Measurements from ENCODE around the gene LIG1.
A peak's percentile ranks its signal among the peaks of the same experiment; 100 is the strongest.

Gene LIG1

GRCh38 chr19:48176226-48176625, 6.1 kb upstream of the LIG1 start:
- no peak for TF ChIP-seq CTCF (IDR thresholded peaks at IDR 0.05; ENCODE audit: low read depth, low read length, missing control alignments)
- Histone ChIP-seq H3K4me3 (ENCODE audit: low read depth, low read length) (no peak overlapping the region), H3K36me3 (replicated peaks) (no peaks in the 10 kb centered on the region), H3K27me3 (replicated peaks) (no peaks in the 10 kb centered on the region), H3K27ac (no peak overlapping the region)
- DNase-seq, result no peak
- in situ Hi-C loops (cut with HindIII; ENCODE audit: low pct_ligation_motif_present, low sequenced_read_pairs), result no loop called here

GRCh38 chr19:48175578-48175977, 5.4 kb upstream of the LIG1 start:
- Histone ChIP-seq H3K27ac (no peak overlapping the region), H3K4me3 (ENCODE audit: low read depth, low read length) (no peak overlapping the region)
- in situ Hi-C loops (cut with HindIII; ENCODE audit: low pct_ligation_motif_present, low sequenced_read_pairs), result no loop called here

GRCh38 chr19:48174445-48175030, 4.4 kb upstream of the LIG1 start:
- Histone ChIP-seq H3K27me3 (replicated peaks) (no peaks in the 10 kb centered on the region), H3K27ac (no peak overlapping the region), H3K4me3 (ENCODE audit: low read depth, low read length) (no peak overlapping the region), H3K36me3 (replicated peaks) (no peaks in the 10 kb centered on the region)
- in situ Hi-C loops (cut with HindIII; ENCODE audit: low pct_ligation_motif_present, low sequenced_read_pairs), result no loop called here
- TF ChIP-seq CTCF (IDR thresholded peaks at IDR 0.05; ENCODE audit: low read depth, low read length, missing control alignments), result no peak
- DNase-seq, result no peak

More at GRCh38 chr19:48175578-48175977, 5.4 kb upstream of the LIG1 start:
- Histone ChIP-seq H3K36me3 (replicated peaks) (no peaks in the 10 kb centered on the region), H3K27me3 (replicated peaks) (no peaks in the 10 kb centered on the region)
- no peak for TF ChIP-seq CTCF (IDR thresholded peaks at IDR 0.05; ENCODE audit: low read depth, low read length, missing control alignments)
- no peak for DNase-seq

GRCh38 chr19:48171710-48172109, 1.6 kb upstream of the LIG1 start:
- in situ Hi-C loops (cut with HindIII; ENCODE audit: low pct_ligation_motif_present, low sequenced_read_pairs), result no loop called here
- no peak for TF ChIP-seq CTCF (IDR thresholded peaks at IDR 0.05; ENCODE audit: low read depth, low read length, missing control alignments)
- Histone ChIP-seq H3K27ac (no peak overlapping the region), H3K4me3 (ENCODE audit: low read depth, low read length) (no peak overlapping the region), H3K27me3 (replicated peaks) (no peaks in the 10 kb centered on the region), H3K36me3 (replicated peaks) (no peaks in the 10 kb centered on the region)
- no peak for DNase-seq

- H3K27ac ChIP-seq, result no peak overlapping the region
- peak overlapping the region; percentile 84 for H3K4me3 ChIP-seq (ENCODE audit: low read depth, low read length)
- H3K27me3 ChIP-seq (replicated peaks), result no peaks in the 10 kb centered on the region
- TF ChIP-seq CTCF (IDR thresholded peaks at IDR 0.05; ENCODE audit: low read depth, low read length, missing control alignments), result no peak
- in situ Hi-C loops (cut with HindIII; ENCODE audit: low pct_ligation_motif_present, low sequenced_read_pairs), result no loop called here
- no peak for DNase-seq
- H3K36me3 ChIP-seq (replicated peaks), result no peaks in the 10 kb centered on the region
These were observed 738 bp upstream of the LIG1 start for GRCh38 chr19:48170817-48171347.

GRCh38 chr19:48169578-48169938, 586 bp downstream of the LIG1 start:
- DNase-seq, result peak; percentile 49
- Histone ChIP-seq H3K27me3 (replicated peaks) (no peaks in the 10 kb centered on the region), H3K36me3 (replicated peaks) (no peaks in the 10 kb centered on the region), H3K4me3 (ENCODE audit: low read depth, low read length) (peak overlapping the region; percentile 84), H3K27ac (no peak overlapping the region)
- in situ Hi-C loops (cut with HindIII; ENCODE audit: low pct_ligation_motif_present, low sequenced_read_pairs), result no loop called here
- TF ChIP-seq CTCF (IDR thresholded peaks at IDR 0.05; ENCODE audit: low read depth, low read length, missing control alignments), result no peak

Data from brain microvascular endothelial cell (primary cell).